Endometrial microvascular endothelial cells (primary cell): ENCODE data around the gene AKAP1. TPM values are rescaled to one million over a fixed set of nuclear protein-coding genes. Genes with fewer than 3 reads are reported as not detected.

Experiments
- in situ Hi-C: cut with HindIII; loops from 2 replicates; pipeline ENCODE4 v1.10.0; 2017; ENCODE audit warnings: low sequenced_read_pairs, low pct_unique_long_range_greater_than_20kb; ENCODE audit errors: inconsistent ontology term
- total RNA-seq: library from RNA; depleted of rRNA; stranded (reverse); fragments of >200 nt; gene quantifications from one replicate; pipeline ENCODE4 v1.2.3, GENCODE V29; 2015; ENCODE audit errors: inconsistent ontology term

The AKAP1 gene
- total RNA-seq, 1 donor from 2014 or later: 25.3 TPM

DNA sequence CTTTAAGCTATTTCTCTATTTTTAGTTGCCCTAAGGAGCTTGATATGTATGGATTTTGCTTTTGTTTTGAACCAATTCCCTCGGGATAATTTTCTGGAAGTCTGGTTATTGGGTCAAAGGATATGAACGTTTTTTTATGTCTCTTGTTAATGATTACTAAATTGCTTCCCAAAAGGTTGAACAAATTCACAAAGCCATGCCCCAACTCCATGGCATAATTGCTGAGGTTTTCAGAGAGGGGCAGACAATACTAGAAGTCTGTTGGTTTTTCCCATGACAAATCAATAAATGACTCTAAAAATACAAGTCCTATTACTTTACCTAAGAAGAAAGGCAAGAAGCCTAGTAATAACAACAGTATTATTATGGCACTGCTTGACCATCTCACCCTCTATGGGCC is 11.4 kb upstream of the AKAP1 start:
- in situ Hi-C loops: no loop called here

DNA sequence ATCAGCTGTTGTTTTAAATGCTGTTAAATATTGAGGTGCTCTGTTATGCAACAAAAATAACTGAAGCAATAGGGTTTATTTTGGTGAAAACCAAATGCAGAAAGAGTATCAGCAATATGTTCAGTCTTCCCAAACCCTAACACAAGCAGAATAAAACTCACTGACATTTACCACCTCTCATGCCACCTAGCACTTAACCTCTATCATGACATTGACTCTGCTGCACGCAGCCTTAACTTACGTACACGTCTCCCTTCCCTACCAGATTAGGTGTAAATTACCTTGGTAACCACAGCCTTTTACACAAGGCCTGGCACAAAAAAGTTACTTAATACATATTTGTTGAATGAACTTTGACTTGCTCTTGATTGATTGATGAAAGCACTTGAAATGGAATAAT is 9.9 kb upstream of the AKAP1 start:
- in situ Hi-C loops: no loop called here

DNA sequence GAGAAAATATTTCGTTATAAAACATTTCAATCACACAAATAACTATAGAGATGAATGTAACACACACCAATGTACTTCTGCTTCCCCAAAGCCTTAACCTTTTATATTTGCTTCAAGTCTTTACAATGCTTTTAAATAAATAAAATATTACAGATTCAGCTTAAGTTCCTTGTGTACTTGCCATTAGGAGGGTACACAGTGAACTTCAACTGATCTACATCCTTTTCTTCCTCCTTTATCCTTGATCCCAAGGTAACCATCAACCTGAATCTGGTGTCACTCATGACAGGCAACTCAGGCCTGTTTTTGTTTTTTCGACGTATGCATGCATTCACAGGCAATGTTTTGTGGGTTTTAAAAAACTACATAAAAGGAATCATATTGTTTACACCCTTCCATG is 9.3 kb upstream of the AKAP1 start:
- in situ Hi-C loops: no loop called here

DNA sequence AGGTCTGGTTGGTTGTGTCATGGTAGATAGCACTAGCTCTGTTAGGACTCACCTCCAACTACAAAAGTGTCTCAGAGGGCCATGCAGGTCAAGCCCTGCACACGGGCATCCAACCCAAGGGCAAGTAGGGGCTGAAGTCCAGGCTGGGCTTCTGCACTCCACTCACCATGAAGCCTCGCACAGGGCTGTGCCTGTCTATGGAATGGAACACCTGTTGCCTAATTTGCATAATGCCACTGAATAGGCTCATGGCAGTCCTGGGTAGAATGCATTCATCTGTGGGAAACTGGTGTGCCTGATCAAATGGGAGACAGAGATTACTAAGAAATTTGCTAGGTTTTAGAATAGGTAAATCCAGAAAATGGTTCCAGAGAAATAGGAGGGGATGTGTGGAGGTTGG is 8.0 kb upstream of the AKAP1 start:
- in situ Hi-C loops: no loop called here

DNA sequence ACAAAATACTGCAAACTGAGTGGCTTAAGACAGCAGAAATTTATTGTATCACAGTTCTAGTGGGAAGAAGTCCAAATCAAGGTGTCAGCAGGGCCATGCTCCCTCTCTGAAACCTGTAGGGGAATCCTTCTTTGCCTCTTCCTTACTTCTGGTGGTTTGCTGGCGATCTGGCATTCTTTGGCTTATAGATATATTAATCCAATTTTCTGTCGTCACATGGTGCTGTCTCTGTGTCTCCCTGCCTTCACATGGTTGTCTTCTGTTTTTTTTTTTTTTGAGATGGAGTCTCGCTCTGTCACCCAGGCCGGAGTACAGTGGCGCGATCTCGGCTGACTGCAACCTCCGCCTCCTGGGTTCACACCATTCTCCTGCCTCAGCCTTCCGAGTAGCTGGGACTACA is 6.8 kb upstream of the AKAP1 start:
- in situ Hi-C loops: no loop called here

DNA sequence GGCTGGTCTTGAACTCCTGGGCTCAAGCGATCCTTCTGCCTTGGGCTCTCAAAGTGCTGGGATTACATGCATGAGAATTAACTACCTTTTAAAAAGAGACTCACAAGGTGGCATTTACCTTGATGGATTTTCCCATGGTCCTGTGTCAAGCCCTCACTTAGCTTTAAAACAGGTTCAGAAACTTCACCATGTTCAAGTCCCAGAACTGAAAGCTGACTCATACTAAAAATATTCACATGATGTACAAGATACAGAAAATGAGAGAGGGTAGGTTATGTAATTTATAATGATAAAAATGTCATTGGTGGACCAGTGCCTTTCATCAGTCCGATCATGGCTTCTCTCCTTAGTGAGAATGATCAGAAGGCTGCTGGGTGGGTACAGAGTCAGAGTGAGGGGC is 4.3 kb upstream of the AKAP1 start:
- in situ Hi-C loops: no loop called here

DNA sequence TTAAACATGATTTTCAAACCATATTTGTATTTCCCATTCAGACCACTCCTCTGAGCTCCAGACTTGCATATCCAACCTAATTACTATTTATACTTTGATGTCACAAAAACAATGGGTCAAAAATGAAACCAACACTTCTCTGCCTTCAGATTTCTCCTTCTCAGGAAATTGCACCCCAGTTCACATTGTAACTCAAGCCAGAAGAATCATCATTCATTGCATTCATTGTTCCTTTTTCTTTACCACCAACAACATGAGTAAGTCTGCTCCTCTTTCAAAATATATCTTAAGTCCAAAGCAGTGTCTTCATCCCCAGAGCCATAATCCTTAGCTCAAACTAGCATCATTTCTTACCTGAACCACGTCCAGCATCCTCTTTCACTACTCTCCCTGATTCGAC is 2.6 kb upstream of the AKAP1 start:
- in situ Hi-C loops: no loop called here

DNA sequence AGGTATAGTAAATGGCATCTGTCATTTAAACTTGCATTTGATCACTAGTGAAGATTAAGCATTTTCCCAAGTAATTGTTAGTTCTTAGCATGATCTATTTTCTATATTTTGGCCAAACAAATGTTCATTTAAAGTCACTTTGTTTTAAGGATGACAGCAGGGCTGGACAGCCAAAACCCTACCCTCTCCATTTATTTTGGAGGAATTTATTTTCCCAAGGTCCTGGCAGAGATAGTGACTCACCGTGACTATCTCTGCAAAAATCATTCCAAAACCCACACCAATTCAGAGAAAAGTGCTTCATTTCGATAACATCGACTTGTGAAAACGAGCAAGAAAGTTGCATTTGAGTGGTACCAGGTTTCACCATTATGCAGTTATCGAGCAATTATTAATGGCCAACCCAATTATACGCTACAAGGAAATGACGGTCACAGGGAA is 665 bp upstream of the AKAP1 start:
- in situ Hi-C loops: no loop called here

DNA sequence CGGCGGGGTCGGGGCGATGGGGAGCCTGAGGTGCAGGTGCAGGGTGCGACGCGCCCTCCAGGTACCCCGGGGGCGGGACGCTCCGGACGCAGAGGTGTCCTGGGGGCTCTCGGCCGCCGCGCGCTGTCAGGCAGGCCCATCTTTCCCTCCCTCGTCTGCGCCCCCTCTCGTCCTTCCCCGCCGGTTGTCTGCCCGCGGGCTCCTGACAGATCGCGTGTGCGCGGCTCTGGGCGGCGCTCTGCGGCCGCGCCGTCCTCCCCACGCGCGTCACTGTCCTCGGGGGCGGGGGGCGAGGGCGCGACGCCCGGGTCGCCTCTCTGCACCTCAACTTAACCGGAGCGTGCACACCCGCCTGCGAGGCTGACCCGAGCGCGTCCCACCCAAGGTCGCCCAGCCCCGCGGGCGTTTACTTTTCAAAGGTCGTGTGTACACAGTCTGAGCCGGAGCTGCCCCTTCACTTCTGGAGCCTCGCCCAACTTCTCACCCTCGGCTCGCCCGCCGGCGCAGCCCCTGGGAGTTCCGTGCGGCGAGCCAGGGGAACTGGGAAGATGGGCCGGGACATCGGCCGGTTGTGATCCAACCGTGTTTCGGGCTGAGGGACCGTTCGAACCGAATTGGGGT is 512 bp downstream of the AKAP1 start:
- in situ Hi-C loops: no loop called here

DNA sequence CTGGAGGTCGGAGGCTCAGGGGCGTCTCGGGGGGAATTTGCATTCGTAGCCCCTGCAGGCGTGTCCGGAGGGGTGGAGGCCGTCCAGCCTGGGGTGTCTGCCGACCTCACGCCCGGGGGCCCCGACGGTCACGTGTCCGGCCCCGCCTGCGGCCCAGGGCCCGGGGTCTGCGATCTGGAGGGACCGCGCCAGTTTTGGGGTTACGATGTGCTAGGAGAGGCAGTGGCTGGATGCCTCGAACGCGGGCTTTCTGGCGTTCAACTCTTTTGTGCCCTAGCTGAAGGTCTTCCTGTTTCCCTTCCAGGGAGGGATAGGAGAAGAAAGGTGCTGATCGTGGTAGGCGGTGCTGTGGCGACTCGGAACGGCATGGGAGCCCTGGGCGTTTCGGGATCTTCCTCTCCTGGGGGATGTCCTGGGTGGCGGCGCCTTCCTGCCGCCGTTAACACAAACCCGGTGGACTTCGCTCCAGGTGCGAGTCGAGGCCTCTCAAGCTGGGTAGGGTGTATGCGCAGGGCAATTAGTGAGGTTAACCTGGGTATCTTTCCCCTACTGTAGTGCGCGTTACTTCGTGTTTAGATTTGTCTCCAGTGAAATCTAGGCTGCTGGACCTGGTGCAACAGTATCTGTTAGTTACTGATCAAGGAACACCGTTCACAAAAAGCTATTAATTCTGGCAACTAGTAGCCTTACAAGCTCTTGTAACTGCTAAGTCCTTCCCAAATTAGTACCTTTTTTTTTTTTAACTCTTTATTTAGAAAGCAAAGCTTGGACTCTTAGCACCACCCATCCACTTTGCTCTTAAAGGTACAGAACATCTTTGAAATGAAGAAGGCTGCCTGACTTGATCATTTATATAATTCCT is 1.3 kb downstream of the AKAP1 start:
- in situ Hi-C loops: no loop called here

DNA sequence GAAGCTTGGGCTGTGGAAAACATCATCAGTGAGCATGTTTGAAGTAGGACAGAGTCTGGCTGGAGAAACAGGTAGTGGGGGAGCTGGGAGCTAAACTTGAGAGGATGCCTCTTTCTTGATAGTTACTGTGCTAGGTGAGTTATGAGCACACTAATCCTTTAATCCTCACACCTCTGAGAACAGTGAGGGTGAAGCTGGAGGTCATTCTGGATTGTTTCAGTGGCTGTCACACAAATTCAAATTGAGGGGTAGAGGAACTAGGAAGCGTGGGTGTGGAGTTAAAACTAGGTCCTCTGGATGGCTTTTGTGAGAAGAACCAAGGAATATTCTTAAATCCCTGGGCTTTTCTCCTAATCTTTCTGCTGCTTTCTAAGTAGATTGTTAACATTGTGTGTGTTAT is 3.3 kb downstream of the AKAP1 start:
- in situ Hi-C loops: no loop called here

DNA sequence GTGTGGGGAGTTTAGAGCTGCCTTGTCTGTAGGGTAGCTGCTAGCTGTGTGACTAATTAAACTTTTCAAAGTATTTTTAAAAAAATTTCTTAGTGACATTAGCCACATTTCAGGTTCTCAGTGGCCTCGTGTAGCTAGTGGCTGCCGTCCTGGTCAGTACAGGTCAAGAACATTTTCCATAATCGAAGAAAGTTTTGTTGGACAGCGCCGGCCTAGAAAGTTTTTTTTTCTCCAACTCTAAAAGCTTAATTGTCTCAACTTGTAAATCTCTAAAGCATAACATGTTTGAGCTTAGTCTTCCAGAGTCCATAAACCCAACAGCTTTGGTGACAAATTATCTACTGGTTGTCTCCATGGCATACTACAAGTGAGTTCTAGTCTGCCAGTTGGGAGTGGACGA is 4.3 kb downstream of the AKAP1 start:
- in situ Hi-C loops: no loop called here

DNA sequence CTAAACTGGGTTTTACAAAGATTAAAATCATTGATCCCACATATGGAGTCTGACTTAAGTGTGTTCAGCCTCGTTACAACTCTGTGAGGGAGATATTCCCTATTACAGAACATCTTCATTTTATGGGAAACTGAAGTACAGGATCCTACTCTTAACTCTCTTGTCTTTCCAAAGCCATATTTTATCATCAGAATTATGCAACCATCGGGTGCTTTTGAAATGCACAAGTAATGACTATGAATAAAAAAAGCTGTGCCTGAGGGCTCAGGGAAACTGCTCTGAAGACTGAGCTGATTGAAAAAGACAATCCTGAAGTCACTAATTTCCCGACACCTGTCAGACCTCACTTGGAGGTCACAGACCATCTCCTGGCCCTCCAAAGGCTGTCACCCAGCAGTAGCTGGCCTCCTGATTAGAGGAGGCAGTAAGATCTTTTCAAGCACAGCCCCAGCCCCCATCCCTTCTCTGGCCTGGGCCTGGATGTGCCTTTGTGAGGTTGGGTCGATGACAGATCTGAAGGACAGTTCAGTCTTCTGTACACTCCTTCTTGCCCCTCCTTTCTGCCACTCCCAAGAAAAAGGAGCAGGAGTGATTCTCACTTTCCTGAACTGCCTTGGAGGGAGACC is 5.6 kb downstream of the AKAP1 start:
- in situ Hi-C loops: no loop called here

DNA sequence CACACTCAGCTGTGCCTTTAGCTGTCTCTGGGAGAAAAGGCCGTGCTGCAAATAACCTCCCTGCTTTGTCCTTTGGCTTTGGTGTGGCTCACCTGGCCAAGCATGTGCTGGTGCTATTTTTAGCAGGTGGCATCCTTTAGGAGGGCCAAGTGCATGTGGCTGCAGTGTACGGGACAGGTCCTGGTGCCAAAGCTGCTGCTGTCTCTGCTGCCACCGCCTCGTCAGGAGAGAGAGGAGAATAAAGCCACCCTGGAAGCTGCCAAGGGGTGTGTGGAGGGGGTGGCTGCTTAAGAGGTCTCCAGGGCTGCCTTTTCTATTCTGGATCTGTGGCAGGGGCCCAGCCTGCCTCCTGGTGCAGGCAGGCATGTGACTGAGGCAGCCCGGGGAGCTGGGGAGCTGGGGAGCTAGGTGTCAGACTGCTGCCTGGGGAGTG is 6.2 kb downstream of the AKAP1 start:
- in situ Hi-C loops: no loop called here

DNA sequence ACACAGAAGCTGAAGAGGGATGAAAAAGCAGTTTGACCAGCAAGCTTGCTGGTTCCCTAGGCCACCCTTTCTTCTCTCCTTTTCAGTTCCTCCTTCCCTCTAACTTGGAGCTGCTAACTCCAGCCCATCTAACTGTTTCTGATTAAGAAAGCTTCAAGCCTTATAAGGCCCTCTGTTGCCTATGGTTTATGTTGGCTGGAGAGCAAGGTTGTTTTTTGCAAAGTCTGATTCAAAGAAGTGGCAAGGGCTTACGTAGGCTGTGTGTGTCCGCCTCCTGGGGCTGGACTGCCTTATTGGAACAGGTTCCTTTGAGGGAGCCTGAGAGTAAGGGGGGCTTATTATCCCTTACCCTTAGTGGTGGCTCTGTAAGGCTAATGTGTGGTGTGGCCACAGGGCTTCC is 7.1 kb downstream of the AKAP1 start:
- in situ Hi-C loops: no loop called here

DNA sequence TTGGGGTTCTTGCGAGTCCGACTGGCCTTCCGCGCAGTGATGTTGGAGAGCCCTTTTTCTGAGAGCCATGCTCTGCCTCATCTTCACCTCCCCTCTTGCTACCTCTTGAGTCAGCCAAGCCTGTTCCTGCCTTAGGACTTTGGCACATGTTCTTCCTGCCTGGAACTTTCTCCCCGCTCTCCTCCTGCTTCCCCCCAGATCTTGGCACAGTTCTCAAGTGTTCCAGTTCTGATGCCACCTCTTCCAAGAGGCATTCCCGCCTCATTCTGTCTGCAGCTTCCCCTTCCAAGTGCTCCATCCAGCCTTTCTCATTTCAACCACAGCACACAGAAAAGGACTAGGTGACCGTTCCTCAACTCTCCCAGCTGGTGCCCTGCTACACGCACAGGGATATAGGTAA is 7.7 kb downstream of the AKAP1 start:
- in situ Hi-C loops: no loop called here

DNA sequence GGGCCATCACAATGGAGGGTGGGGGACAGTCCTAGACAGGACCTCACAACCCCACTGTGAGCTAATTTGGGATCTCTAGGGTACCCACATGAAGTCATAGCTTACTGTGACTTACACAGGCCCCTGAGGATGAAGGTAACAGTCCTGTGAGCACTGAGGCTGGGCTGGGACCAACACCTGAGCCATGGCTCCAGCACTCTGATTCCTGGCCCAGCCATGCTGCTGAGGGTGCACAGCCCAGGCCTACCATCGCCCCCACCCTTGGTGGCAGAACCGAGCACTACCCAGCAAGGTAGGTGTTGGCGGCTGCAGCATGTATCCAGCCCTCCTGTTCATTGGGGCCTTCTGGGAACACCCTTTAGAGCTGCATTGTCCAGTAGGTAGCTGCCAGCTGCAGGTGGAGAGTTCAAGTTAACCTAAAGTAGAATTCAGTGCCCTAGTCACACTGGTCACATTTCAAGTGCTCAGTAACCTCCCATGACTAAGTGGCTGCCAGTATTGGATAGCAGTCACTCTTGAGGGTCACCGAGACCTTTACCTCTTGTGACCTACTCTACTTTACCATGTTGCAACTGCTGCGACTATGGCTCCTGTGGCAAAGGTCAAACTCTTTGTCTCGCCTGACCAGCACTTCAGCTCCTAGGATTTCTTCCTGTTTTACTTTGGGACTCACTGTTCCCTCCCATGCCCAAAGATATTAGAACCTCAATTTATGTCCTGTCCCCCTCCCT is 11.6 kb downstream of the AKAP1 start:
- in situ Hi-C loops: no loop called here

DNA sequence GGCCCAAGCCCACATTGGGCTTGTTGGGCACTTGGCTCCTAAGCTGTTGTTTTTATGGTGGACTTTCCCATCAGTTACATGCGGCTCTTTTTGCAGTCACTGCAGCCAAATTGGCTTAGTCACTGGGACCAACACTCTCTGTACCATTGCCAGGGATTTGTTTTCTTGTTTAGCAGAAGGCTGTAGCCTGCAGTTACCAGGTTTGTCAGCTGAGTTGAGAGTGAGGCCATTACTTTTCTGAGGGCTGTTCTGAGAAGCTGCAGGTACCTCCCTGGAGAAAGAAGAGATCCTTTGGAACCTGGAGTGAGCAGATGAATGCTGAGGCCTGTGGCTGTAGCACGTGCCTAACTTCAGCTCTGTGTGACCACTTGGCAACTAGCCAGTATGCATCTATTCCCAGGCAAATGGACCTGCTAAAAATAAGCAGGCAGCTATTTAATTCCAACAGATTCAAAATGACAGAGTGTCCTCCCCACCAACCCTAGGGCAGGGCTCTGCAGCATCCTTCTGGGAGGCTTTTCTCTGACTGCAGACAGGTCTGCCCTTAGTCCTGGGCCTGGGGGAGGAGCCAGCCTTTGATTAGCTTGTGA is 12.9 kb downstream of the AKAP1 start:
- in situ Hi-C loops: no loop called here

DNA sequence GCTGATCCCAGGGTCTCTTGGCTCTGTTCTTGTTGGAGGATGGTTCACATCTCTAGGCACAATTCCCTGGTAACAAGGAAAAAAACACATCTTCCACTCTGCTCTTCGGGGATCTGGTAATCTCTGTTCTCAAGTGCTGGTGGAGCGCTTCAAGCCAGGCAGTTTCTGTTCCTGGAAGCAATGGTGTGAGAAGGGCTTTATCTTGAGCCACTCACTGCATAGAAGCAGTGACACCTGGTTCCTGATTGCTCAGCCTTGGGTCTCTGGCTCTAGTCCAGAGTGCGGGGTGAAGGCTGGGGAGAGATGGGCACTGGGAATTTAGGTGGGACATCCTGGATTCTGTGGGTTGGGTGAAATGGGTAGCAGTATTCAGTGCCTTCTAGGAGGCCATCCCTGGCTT is 14.1 kb downstream of the AKAP1 start:
- in situ Hi-C loops: no loop called here
